Nephron (organoid): ENCODE measurements around the gene GPX2.

Experiments
- H3K27ac Mint-ChIP-seq, 3 experiments: 2 replicates each; pipeline ENCODE4 v1.8.0; 2020; ENCODE audit warnings: mixed read lengths in 3 of 3, mild to moderate bottlenecking in 2 of 3, moderate library complexity in 1 of 3
- H3K27me3 Mint-ChIP-seq: 2 replicates; pipeline ENCODE4 v1.8.0; 2021; ENCODE audit warnings: low read depth, mild to moderate bottlenecking, moderate library complexity, mixed read lengths
- H3K36me3 Mint-ChIP-seq: 2 replicates; pipeline ENCODE4 v1.8.0; 2020; ENCODE audit warnings: low read depth, mixed read lengths
- H3K4me1 Mint-ChIP-seq: 2 replicates; pipeline ENCODE4 v1.8.0; 2020; ENCODE audit warnings: mixed read lengths
- H3K4me3 Mint-ChIP-seq, 3 experiments: 2 replicates each; pipeline ENCODE4 v1.8.0; 2020; ENCODE audit warnings: mild to moderate bottlenecking in 3 of 3, mixed read lengths in 3 of 3, moderate library complexity in 2 of 3
- H3K9me3 Mint-ChIP-seq: 2 replicates; pipeline ENCODE4 v1.8.0; 2020; ENCODE audit warnings: mixed read lengths
- TF ChIP-seq, protein P1 (sequence below), 3 experiments: fragments of 200-600 bp; sonication (generic); IDR thresholded peaks; one replicate each; pipeline ENCODE4 v1.5.0; 2021; ENCODE audit warnings: antibody characterized with exemption in 3 of 3; ENCODE audit not compliant: unreplicated experiment in 3 of 3

The GPX2 gene

DNA sequence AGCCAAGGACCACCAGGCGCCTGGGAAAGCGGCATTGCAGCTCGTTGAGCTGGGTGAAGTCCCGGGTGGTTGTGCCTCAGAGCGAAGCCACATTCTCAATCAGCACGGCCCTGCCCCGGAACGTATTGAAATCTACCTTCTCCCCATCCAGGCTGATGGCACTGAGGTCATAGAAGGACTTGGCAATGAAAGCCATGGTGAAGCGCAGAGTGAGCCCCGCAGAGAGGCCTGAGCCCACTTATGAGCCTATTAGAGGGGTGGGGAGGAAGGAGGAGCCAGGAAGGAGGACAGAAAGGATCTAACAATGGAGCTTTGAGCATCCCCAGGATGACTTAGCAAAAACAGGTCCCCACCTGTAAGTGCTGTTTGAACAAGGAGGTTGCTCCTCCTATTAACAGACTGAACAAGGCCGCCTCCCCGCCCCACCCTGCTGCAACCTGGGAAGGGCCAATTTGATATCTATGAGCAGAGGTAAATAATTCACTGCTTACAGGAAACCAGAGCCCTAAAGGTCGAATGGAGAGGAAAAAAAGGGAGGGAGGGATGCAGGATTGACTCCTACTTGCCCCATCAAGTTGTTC, at the start of gene GPX2:
GPX2 (minus strand) TSS at position 215 of the 581 bp plus-strand sequence; CDS start at position 196, 19 bp downstream.
- Mint-ChIP-seq H3K36me3 (peaks cover 49% of the 10 kb centered on the region), H3K4me3 (no peak within 1 kb of the TSS), H3K27me3 (no peaks in the 10 kb centered on the region), H3K4me1 (peaks cover 25% of the 10 kb centered on the region), H3K9me3 (no peaks in the 10 kb centered on the region), H3K27ac (no peak within 1 kb of the TSS)
- TF ChIP-seq, protein P1, sequence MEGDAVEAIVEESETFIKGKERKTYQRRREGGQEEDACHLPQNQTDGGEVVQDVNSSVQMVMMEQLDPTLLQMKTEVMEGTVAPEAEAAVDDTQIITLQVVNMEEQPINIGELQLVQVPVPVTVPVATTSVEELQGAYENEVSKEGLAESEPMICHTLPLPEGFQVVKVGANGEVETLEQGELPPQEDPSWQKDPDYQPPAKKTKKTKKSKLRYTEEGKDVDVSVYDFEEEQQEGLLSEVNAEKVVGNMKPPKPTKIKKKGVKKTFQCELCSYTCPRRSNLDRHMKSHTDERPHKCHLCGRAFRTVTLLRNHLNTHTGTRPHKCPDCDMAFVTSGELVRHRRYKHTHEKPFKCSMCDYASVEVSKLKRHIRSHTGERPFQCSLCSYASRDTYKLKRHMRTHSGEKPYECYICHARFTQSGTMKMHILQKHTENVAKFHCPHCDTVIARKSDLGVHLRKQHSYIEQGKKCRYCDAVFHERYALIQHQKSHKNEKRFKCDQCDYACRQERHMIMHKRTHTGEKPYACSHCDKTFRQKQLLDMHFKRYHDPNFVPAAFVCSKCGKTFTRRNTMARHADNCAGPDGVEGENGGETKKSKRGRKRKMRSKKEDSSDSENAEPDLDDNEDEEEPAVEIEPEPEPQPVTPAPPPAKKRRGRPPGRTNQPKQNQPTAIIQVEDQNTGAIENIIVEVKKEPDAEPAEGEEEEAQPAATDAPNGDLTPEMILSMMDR (IDR thresholded peaks at IDR 0.05; ENCODE audit: unreplicated experiment in 3 of 3), result no peak

DNA sequence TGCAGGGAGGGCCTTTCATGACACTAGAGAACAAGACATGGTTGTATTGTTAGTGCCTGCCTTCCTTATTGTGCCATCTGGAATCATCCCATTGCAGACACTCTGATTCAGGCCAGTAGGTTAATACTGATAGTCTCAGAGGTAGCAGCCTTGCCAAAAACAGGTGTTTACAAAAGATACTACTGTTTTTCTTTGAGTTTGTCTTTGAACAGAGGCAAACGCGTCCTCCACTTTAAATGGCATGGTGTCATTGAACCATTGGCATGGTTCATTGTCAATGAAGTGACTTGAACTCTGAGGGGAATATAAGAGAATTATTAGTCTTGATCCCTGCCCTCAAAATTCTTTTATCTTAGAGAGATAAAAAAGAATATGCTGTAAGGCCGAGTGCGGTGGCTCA, 48.4 kb upstream of the GPX2 start:
- Mint-ChIP-seq H3K36me3 (no peaks in the 10 kb centered on the region), H3K27ac (no peak overlapping the region), H3K27me3 (peaks cover 6% of the 10 kb centered on the region), H3K9me3 (no peaks in the 10 kb centered on the region), H3K4me3 (no peak overlapping the region), H3K4me1 (peaks cover 11% of the 10 kb centered on the region)
- TF ChIP-seq, protein P1 (IDR thresholded peaks at IDR 0.05; ENCODE audit: unreplicated experiment in 3 of 3), result no peak

- Mint-ChIP-seq H3K4me1 (peaks cover 11% of the 10 kb centered on the region), H3K4me3 (no peak overlapping the region), H3K27me3 (peaks cover 9% of the 10 kb centered on the region), H3K27ac (no peak overlapping the region), H3K36me3 (no peaks in the 10 kb centered on the region), H3K9me3 (no peaks in the 10 kb centered on the region)
- TF ChIP-seq, protein P1 (IDR thresholded peaks at IDR 0.05; ENCODE audit: unreplicated experiment in 3 of 3), result no peak
These were observed 47.8 kb upstream of the GPX2 start for GRCh38 chr14:64990296-64990695.

GRCh38 chr14:64987438-64987767, 44.9 kb upstream of the GPX2 start:
- Mint-ChIP-seq H3K4me1 (peaks cover 15% of the 10 kb centered on the region), H3K27ac (peak overlapping the region; percentile 89 to 96 (median 96)), H3K36me3 (no peaks in the 10 kb centered on the region), H3K27me3 (peaks cover 21% of the 10 kb centered on the region), H3K4me3 (peak overlapping the region; percentile 93 to 96 (median 95)), H3K9me3 (no peaks in the 10 kb centered on the region)
- TF ChIP-seq, protein P1 (IDR thresholded peaks at IDR 0.05; ENCODE audit: unreplicated experiment in 3 of 3), result no peak

DNA sequence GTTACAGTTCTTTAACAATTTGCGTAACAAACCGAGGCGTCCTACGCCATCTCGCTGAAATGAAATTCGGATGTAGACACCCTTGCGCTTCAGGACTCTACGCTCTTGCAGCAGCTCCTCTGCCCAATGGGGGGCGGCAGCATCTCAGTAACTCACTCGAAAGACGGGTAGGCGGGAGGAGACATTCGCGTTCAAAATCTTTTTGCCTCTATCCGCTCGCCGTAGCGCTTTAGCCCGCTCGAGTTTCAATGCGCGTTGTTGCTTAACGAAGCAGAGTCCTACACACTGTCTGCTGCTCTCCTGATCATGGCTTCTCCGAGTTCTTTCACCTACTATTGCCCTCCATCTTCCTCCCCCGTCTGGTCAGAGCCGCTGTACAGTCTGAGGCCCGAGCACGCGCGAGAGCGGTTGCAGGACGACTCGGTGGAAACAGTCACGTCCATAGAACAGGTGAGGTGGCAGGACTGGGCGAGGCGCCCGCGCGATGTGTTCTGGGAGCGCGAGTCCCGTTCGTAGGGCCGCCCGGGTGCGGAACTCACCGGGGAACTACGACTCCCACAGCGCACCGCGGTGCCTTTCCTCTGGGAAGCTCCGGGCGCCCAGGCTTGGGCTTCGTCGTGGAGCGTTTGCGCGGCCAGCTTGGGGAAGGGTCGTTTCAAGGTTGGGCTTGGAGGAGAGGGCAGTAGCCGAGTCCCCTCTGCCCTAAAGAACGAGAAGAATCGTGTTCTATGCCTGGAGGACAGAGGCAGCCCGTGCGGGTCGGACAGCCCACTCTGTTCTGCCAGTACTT, 44.3 kb upstream of the GPX2 start, which contains the start of gene FNTB:
FNTB (plus strand) TSS at position 248 of the 790 bp plus-strand sequence; CDS start at position 307, 59 bp downstream.
- Mint-ChIP-seq H3K27me3 (peaks cover 25% of the 10 kb centered on the region), H3K4me1 (peaks cover 15% of the 10 kb centered on the region)

More for the DNA sequence above, 44.3 kb upstream of the GPX2 start, which contains the start of gene FNTB:
- H3K36me3 Mint-ChIP-seq, result no peaks in the 10 kb centered on the region
- TF ChIP-seq, protein P1 (IDR thresholded peaks at IDR 0.05; ENCODE audit: unreplicated experiment in 3 of 3), result peak; percentile 66 to 81 (median 66)
- H3K27ac Mint-ChIP-seq, result peak within 1 kb of the TSS; percentile 89 to 96 (median 96)
- H3K4me3 Mint-ChIP-seq, result peak within 1 kb of the TSS; percentile 93 to 96 (median 95)
- no peaks in the 10 kb centered on the region for H3K9me3 Mint-ChIP-seq
